ENCODE data around the gene PLA2G4B. TPM values are rescaled to one million over a fixed set of nuclear protein-coding genes. Genes with fewer than 3 reads are reported as not detected.

The PLA2G4B gene
- total RNA-seq, 1 experiment from 2014 or later, result 3.7 TPM

DNA sequence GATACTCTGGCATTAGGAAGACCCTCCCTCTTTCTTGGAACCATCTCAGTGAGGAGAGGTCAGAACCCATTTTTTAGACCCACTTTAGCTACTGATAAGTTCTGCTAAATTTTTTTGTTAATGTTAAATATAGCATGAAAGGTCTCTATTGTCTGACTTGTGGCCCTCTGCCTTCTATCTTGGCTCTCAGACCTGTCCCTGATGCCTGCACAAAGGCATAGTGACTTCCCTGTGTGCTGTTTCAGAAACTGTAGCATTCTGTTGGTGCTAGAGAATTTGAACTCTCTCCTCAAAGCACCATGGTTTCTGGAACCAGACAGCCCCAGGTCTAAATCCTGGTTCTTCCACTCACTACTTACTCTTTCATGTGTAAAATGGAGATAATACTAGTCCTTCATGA, 49.0 kb upstream of the PLA2G4B start:
- no peak overlapping the region for H3T11ph ChIP-seq (ENCODE audit: low read length)
- Mint-ChIP-seq H3K4me1 (peaks cover 28 to 31% of the 10 kb centered on the region in 2 experiments), H3K27me3 (ENCODE audit: low read depth) (no peaks in the 10 kb centered on the region), H3K27ac (no peak overlapping the region; a peak in 2 of 7 replicates), H3K36me3 (ENCODE audit: insufficient read depth in 1 of 3, low read depth in 3 of 3) (no peaks in the 10 kb centered on the region), H3K4me3 (no peak overlapping the region; a peak in 2 of 5 replicates), H3K9me3 (no peaks in the 10 kb centered on the region)
- H3K79me2 ChIP-seq (ENCODE audit: insufficient read depth, low read length), result no peaks in the 10 kb centered on the region; the same call in 1 of the 2 replicates
- H3K23ac ChIP-seq (ENCODE audit: insufficient read length, low read depth, low read length), result no peak overlapping the region
- no peak overlapping the region for H4K91ac ChIP-seq (ENCODE audit: insufficient read length, low read depth, low read length)
- H3K18ac ChIP-seq (ENCODE audit: insufficient read length, low read depth, low read length), result no peak overlapping the region
- no peak overlapping the region for H3K14ac ChIP-seq (ENCODE audit: insufficient read depth, low read length)
- no peak overlapping the region for H2BK20ac ChIP-seq (ENCODE audit: low read depth, low read length, poor library complexity, severe bottlenecking)
- H3K23me2 ChIP-seq (ENCODE audit: insufficient read length, low read depth, low read length, poor library complexity, severe bottlenecking), result no peaks in the 10 kb centered on the region
- no peak overlapping the region for H3K4me2 ChIP-seq (ENCODE audit: insufficient read depth, insufficient read length, low read length)
- H3K27me3 ChIP-seq (ENCODE audit: insufficient read depth, low read length), result no peaks in the 10 kb centered on the region
- no peak overlapping the region for H2AFZ ChIP-seq (ENCODE audit: low read length)
- no peak overlapping the region for H3K56ac ChIP-seq (ENCODE audit: insufficient read length, low read depth, low read length)
- H3K79me1 ChIP-seq (ENCODE audit: insufficient read depth, low read depth, low read length, poor library complexity, severe bottlenecking), result no peaks in the 10 kb centered on the region
- H3K9ac ChIP-seq (ENCODE audit: extremely low read depth, insufficient read length, low read length), result no peak overlapping the region
- no peak overlapping the region for H2AK5ac ChIP-seq (ENCODE audit: insufficient read length, low read length)
- H2BK120ac ChIP-seq (ENCODE audit: low read depth, low read length, poor library complexity, severe bottlenecking), result no peak overlapping the region
- TF ChIP-seq CTCF (conservative IDR thresholded peaks at IDR 0.05), result no peak
- peaks cover 22% of the 10 kb centered on the region for H3K4me1 ChIP-seq (ENCODE audit: insufficient read depth, low read length)
- no peak overlapping the region for H3K27ac ChIP-seq (ENCODE audit: insufficient read length, low read depth, low read length)
- no peak overlapping the region for H3K4ac ChIP-seq (ENCODE audit: low read depth, low read length)
- no peaks in the 10 kb centered on the region for H3K9me3 ChIP-seq (ENCODE audit: control insufficient read depth, low read depth, low read length)
- H4K20me1 ChIP-seq (ENCODE audit: control insufficient read depth, insufficient read depth, insufficient read length), result no peaks in the 10 kb centered on the region
- H2BK15ac ChIP-seq (ENCODE audit: low read depth, low read length), result no peak overlapping the region
- no peak overlapping the region for H4K5ac ChIP-seq (ENCODE audit: insufficient read length, low read depth, low read length)
- DNase-seq, result no peak
- H2BK12ac ChIP-seq (ENCODE audit: insufficient read length, low read depth, low read length), result no peak overlapping the region
- H4K8ac ChIP-seq (replicated peaks; ENCODE audit: insufficient read length, low read depth, low read length), result no peak overlapping the region
- H2BK5ac ChIP-seq (ENCODE audit: insufficient read length, low read length), result no peak overlapping the region
